GM12878 (cell line): ENCODE measurements around the gene P4HA2. TPM values are rescaled to one million over a fixed set of nuclear protein-coding genes. Genes with fewer than 3 reads are reported as not detected.

ENCODE experiments used
- ATAC-seq: fragments of 200-7000 bp; cut with Tn5 transposase; 3 replicates; pipeline ENCODE4 v1.9.1; 2020; ENCODE audit warnings: mild to moderate bottlenecking, moderate library complexity
- BruUV-seq: library from RNA; stranded (reverse); fragments of 400-500 nt; replicated peaks from 2 replicates; lab custom pipeline; 2021; lab: Mats Ljungman, UMichigan
- CTCF ChIA-PET: fragments of 300-600 bp; sonication (Branson Sonifier 250); formaldehyde crosslinking; extraction: SDS; loops from one replicate; lab custom pipeline; 2021; ENCODE audit warnings: inconsistent platforms; lab: Yijun Ruan, JAX
- POLR2A ChIA-PET: fragments of 350-600 bp; formaldehyde crosslinking; extraction: SDS; loops from one replicate; lab custom pipeline; 2021; ENCODE audit warnings: inconsistent platforms; lab: Charles Lee
- RAD21 ChIA-PET: fragments of 300-600 bp; sonication (Branson Sonifier 250); formaldehyde crosslinking; loops from one replicate; lab custom pipeline; 2023; ENCODE audit warnings: antibody characterized with exemption; ENCODE audit not compliant: unreplicated experiment; lab: Charles Lee
- SMC1A ChIA-PET: fragments of 300-600 bp; sonication (Branson Sonifier 250); formaldehyde crosslinking; loops from one replicate; lab custom pipeline; 2023; ENCODE audit not compliant: unreplicated experiment, uncharacterized antibody; lab: Charles Lee
- DNase-seq: peaks from one replicate; pipeline ENCODE4 v3.0.0-alpha.2; 2011; ENCODE audit warnings: low read depth, low spot score
- FAIRE-seq: peaks from 3 replicates; lab custom pipeline; 2011; peaks lifted over from hg19 to GRCh38; lab: Jason Lieb, UNC
- H2AFZ ChIP-seq: 2 replicates; pipeline ENCODE4 v1.6.0; 2011; ENCODE audit warnings: low read depth, low read length, control low read depth; ENCODE audit not compliant: control insufficient read depth
- H3K27ac ChIP-seq: 2 replicates; pipeline ENCODE4 v1.5.1; 2011; ENCODE audit warnings: control low read depth; ENCODE audit not compliant: control insufficient read depth, insufficient read depth
- H3K27me3 ChIP-seq, 2 experiments: replicated peaks in 1 of 2; 2 replicates each; pipeline versions ENCODE4 v1.6.0 to v1.6.1; 2011; ENCODE audit warnings: low read length in 1 of 2; ENCODE audit not compliant: control insufficient read depth in 2 of 2, insufficient read depth in 2 of 2
- H3K36me3 ChIP-seq, 2 experiments: 2 replicates each; pipeline ENCODE4 v1.5.1; 2011; ENCODE audit warnings: low read length in 1 of 2; ENCODE audit not compliant: control insufficient read depth in 2 of 2, insufficient read depth in 2 of 2
- H3K4me1 ChIP-seq: 2 replicates; pipeline ENCODE4 v1.6.1; 2011; ENCODE audit warnings: mild to moderate bottlenecking, low read length, moderate library complexity, mixed read lengths; ENCODE audit not compliant: control insufficient read depth, insufficient read depth
- H3K4me2 ChIP-seq: 2 replicates; pipeline ENCODE4 v1.6.0; 2011; ENCODE audit warnings: control low read depth; ENCODE audit not compliant: control insufficient read depth, insufficient read depth
- H3K4me3 ChIP-seq: fragments of 200-600 bp; sonication (generic); 2 replicates; pipeline ENCODE4 v1.5.1; 2016
- H3K79me2 ChIP-seq: 2 replicates; pipeline ENCODE4 v1.6.0; 2011; ENCODE audit warnings: low read length; ENCODE audit not compliant: control insufficient read depth, insufficient read depth
- H3K9ac ChIP-seq: 2 replicates; pipeline ENCODE4 v1.8.0; 2011; ENCODE audit warnings: low read length, control low read depth, mixed read lengths; ENCODE audit not compliant: control insufficient read depth, insufficient read depth
- H3K9me3 ChIP-seq: replicated peaks from 3 replicates; pipeline ENCODE4 v1.5.1; 2011; ENCODE audit warnings: mild to moderate bottlenecking, low read length; ENCODE audit not compliant: control insufficient read depth, insufficient read depth
- H4K20me1 ChIP-seq: 2 replicates; pipeline ENCODE4 v1.6.0; 2011; ENCODE audit not compliant: control insufficient read depth, insufficient read depth
- ATF2 ChIP-seq: IDR thresholded peaks from 2 replicates; pipeline ENCODE4 v1.6.1; 2012; ENCODE audit warnings: low read length, inconsistent platforms
- FOXM1 ChIP-seq: IDR thresholded peaks from 2 replicates; pipeline ENCODE4 v1.6.1; 2012; ENCODE audit warnings: low read depth, mild to moderate bottlenecking, inconsistent platforms, low read length, moderate library complexity
- KAT2A ChIP-seq: conservative IDR thresholded peaks from 2 replicates; pipeline ENCODE4 v1.6.1; 2011; ENCODE audit warnings: low read depth, low read length; ENCODE audit not compliant: control insufficient read depth
- KDM1A ChIP-seq: fragments of 200-600 bp; sonication (generic); IDR thresholded peaks from 2 replicates; pipeline ENCODE4 v1.6.1; 2016; ENCODE audit warnings: borderline replicate concordance
- KLF5 ChIP-seq: fragments of 450-650 bp; IDR thresholded peaks from 2 replicates; pipeline ENCODE4 v1.6.1; 2014; ENCODE audit warnings: mild to moderate bottlenecking; ENCODE audit not compliant: partially characterized antibody
- MYB ChIP-seq: fragments of 150-350 bp; IDR thresholded peaks from 2 replicates; pipeline ENCODE4 v1.6.1; 2014; ENCODE audit warnings: mild to moderate bottlenecking, low read depth, low read length, borderline replicate concordance
- NR2C1 ChIP-seq: fragments of 450-650 bp; IDR thresholded peaks from 2 replicates; pipeline ENCODE4 v1.6.1; 2017; ENCODE audit warnings: antibody characterized with exemption, mild to moderate bottlenecking, moderate library complexity
- NRF1 ChIP-seq: conservative IDR thresholded peaks from 2 replicates; pipeline ENCODE4 v1.6.1; 2011; ENCODE audit warnings: mild to moderate bottlenecking, low read depth, low read length, improper control_type of control experiment
- RBBP5 ChIP-seq: fragments of 200-600 bp; sonication (generic); conservative IDR thresholded peaks from 2 replicates; pipeline ENCODE4 v1.6.1; 2016
- WGBS: methylation state at CpG from one replicate; pipeline ENCODE4 v1.1.6; 2016; ENCODE audit warnings: low lambda C conversion rate; ENCODE audit not compliant: insufficient replicate concordance, insufficient coverage; ENCODE audit errors: missing lambda C conversion rate; 5-methylcytosine and 5-hydroxymethylcytosine counted together
- in situ Hi-C: fragments of 300-500 bp; cut with MboI; formaldehyde crosslinking; loops from 9 replicates; pipeline ENCODE4 v1.14.3; 2018; ENCODE audit warnings: mixed read lengths
- intact Hi-C: fragments of 100-400 bp; cut with micrococcal nuclease; formaldehyde crosslinking; loops from one replicate; pipeline ENCODE4 v1.14.2; 2022; ENCODE audit not compliant: unreplicated experiment
- polyA plus RNA-seq, 11 experiments: library from polyadenylated mRNA; depleted of rRNA in 4 of 11; unstranded in 6 of 11; stranded (reverse) in 5 of 11; fragments of >200 nt; fragmentation: Nextera tagmentation in 4 of 11; fragmentation: Illumina TruSeq in 1 of 11; extraction: Ambion mirVana in 4 of 11; extraction: Trizol in 1 of 11; gene quantifications; 1 replicate in 1 of 11; 2 replicates in 10 of 11; pipeline versions ENCODE4 v1.2.1 to v1.2.3, GENCODE V29; 2011 to 2016; ENCODE audit warnings: inconsistent platforms in 2 of 11, missing spikeins in 2 of 11, low read depth in 1 of 11
- total RNA-seq, 4 experiments: library from RNA; depleted of rRNA in 3 of 4; stranded (reverse); fragments of >200 nt in 3 of 4; fragmentation: Illumina TruSeq in 1 of 4; extraction: Trizol in 1 of 4; gene quantifications; 2 replicates each; pipeline versions ENCODE4 v1.2.1 to v1.2.3, GENCODE V29; 2013 to 2021

The P4HA2 gene
- total and polyA plus RNA-seq, 10 of the 15 experiments (the other 5 are each of a cell fraction or from before 2014, with no cell fraction given) = 4.7 to 10.9 (median 7.5) TPM

- 47% methylated on average over 3 of the region's 3 CpGs for WGBS
- no peaks in the 10 kb centered on the region; the same call in 2 of the 3 replicates for H3K9me3 ChIP-seq
- POLR2A ChIA-PET = interaction anchor here (0.6 to 0.7 kb wide), 2 partner anchors 200 to 255 kb away, joined by 3 read pairs; partner anchors contain the start of gene IRF1
- FAIRE-seq (no peak), ATAC-seq (no peak)
- no peak for TF ChIP-seq ATF2
- TF ChIP-seq MYB = no peak
- TF ChIP-seq KDM1A = no peak
- TF ChIP-seq, all 136 proteins: peak for 0
- no peak for DNase-seq
- no peaks in the 10 kb centered on the region for H3K79me2 ChIP-seq
- ChIA-PET SMC1A (interaction anchor here (0.7 to 1.7 kb wide), 9 partner anchors 9 to 582 kb away, joined by 3 to 5 read pairs (median 3); no protein-coding TSS in a partner anchor), RAD21 (interaction anchor here (1.2 to 2.7 kb wide), 4 partner anchors 28 to 158 kb away, joined by 3 to 9 read pairs (median 4); partner anchors contain the start of gene SLC22A5), CTCF (interaction anchor here (0.5 to 5.9 kb wide), 13 partner anchors 16 to 452 kb away, joined by 3 to 66 read pairs (median 4); partner anchors contain the start of genes SLC22A4 and SLC22A5)
- intact Hi-C loops = loop anchor here (5.0 kb wide), 1 partner anchor 152 kb away; no protein-coding TSS in a partner anchor
- no peak overlapping the region for H2AFZ ChIP-seq
- no peak overlapping the region for H3K4me2 ChIP-seq
- H3K36me3 ChIP-seq = no peaks in the 10 kb centered on the region
- H3K27me3 ChIP-seq = no peaks in the 10 kb centered on the region
- no TSS peak for BruUV-seq
- no peak overlapping the region for H3K27ac ChIP-seq
- H3K4me1 ChIP-seq = no peaks in the 10 kb centered on the region
- in situ Hi-C loops = loop anchor here (10.0 kb wide), 1 partner anchor 269 kb away; no protein-coding TSS in a partner anchor
- H3K9ac ChIP-seq = no peak overlapping the region
- no peaks in the 10 kb centered on the region for H4K20me1 ChIP-seq
- H3K4me3 ChIP-seq = no peak overlapping the region
These were observed 7.7 kb upstream of the P4HA2 start for GRCh38 chr5:132235340-132235739.

DNA sequence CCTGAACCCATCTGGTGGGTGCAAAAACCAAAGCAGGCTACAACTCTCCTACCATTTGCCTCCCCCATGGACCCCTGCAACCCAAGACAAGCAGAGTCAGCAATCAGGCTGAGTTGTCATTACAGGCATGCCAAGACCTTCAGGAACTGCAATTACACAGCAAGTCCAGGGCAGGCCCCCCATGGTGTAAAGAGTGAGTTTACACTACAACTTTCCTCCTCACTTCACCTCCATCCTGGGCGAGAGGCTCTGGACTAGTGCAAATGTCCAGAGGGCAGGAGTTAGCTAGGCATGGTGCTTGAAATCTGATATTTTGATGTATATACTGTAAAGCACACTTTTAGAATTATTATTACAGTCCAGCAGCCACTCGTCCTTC lies 7.0 kb upstream of the P4HA2 start:
- Histone ChIP-seq H3K36me3 (no peaks in the 10 kb centered on the region), H3K27me3 (no peaks in the 10 kb centered on the region), H3K27ac (no peak overlapping the region), H3K4me3 (no peak overlapping the region), H3K4me1 (peaks cover 3% of the 10 kb centered on the region; the same call in 1 of the 2 replicates), H2AFZ (no peak overlapping the region), H3K9ac (no peak overlapping the region), H3K79me2 (no peaks in the 10 kb centered on the region), H3K9me3 (no peaks in the 10 kb centered on the region; the same call in 2 of the 3 replicates), H4K20me1 (no peaks in the 10 kb centered on the region), H3K4me2 (no peak overlapping the region)
- SMC1A ChIA-PET = interaction anchor here (0.7 to 1.7 kb wide), 8 partner anchors 10 to 583 kb away, joined by 3 to 5 read pairs (median 3); no protein-coding TSS in a partner anchor
- RAD21 ChIA-PET = interaction anchor here (1.0 to 2.7 kb wide), 4 partner anchors 9 to 159 kb away, joined by 3 to 9 read pairs (median 3); no protein-coding TSS in a partner anchor
- WGBS = 18% methylated on average over 2 of the region's 2 CpGs
- DNase-seq (no peak), ATAC-seq (no peak), FAIRE-seq (no peak)
- CTCF ChIA-PET = interaction anchor here (0.5 to 5.2 kb wide), 10 partner anchors 17 to 451 kb away, joined by 3 to 66 read pairs (median 4); partner anchors contain the start of gene SLC22A4
- intact Hi-C loops (loop anchor here (5.0 kb wide), 1 partner anchor 153 kb away; no protein-coding TSS in a partner anchor), in situ Hi-C loops (loop anchor here (10.0 kb wide), 1 partner anchor 270 kb away; no protein-coding TSS in a partner anchor)
- BruUV-seq = no TSS peak
- POLR2A ChIA-PET = no interaction called here
- TF ChIP-seq KAT2A (no peak), NRF1 (no peak), FOXM1 (no peak), KLF5 (no peak), NR2C1 (no peak), RBBP5 (no peak)
